Calu3 (cell line): ENCODE results near the gene WDR7. TPM values are rescaled to one million over a fixed set of nuclear protein-coding genes. Genes with fewer than 3 reads are reported as not detected.

Experiments used
- BruUV-seq: library from RNA; stranded (reverse); fragments of 400-500 nt; replicated peaks from 2 replicates; lab custom pipeline; 2021; lab: Mats Ljungman, UMichigan
- CTCF ChIA-PET: fragments of 300-600 bp; sonication (Branson Sonifier 250); formaldehyde crosslinking; loops from one replicate; lab custom pipeline; 2022; ENCODE audit warnings: antibody characterized with exemption; lab: Charles Lee
- DNase-seq: peaks from one replicate; pipeline ENCODE4 v3.0.0; 2022
- H3K27ac Mint-ChIP-seq: one replicate; pipeline ENCODE4 v1.8.0; 2022; ENCODE audit warnings: mixed read lengths; ENCODE audit not compliant: unreplicated experiment
- H3K27me3 Mint-ChIP-seq: one replicate; pipeline ENCODE4 v1.8.0; 2022; ENCODE audit warnings: mixed read lengths; ENCODE audit not compliant: unreplicated experiment
- H3K36me3 Mint-ChIP-seq: one replicate; pipeline ENCODE4 v1.8.0; 2022; ENCODE audit warnings: mild to moderate bottlenecking, moderate library complexity, mixed read lengths; ENCODE audit not compliant: insufficient read depth, unreplicated experiment
- H3K4me1 Mint-ChIP-seq: one replicate; pipeline ENCODE4 v1.8.0; 2022; ENCODE audit warnings: mild to moderate bottlenecking, low read depth, mixed read lengths; ENCODE audit not compliant: unreplicated experiment
- H3K4me3 Mint-ChIP-seq: one replicate; pipeline ENCODE4 v1.8.0; 2022; ENCODE audit warnings: mild to moderate bottlenecking, low read depth, moderate library complexity, mixed read lengths; ENCODE audit not compliant: unreplicated experiment
- H3K9me3 Mint-ChIP-seq: one replicate; pipeline ENCODE4 v1.8.0; 2022; ENCODE audit warnings: low read depth, mixed read lengths; ENCODE audit not compliant: unreplicated experiment
- CTCF ChIP-seq: fragments of 200-600 bp; IDR thresholded peaks from one replicate; pipeline ENCODE4 v1.8.0; 2022; ENCODE audit warnings: antibody characterized with exemption; ENCODE audit not compliant: unreplicated experiment
- intact Hi-C: fragments of 100-400 bp; cut with micrococcal nuclease; formaldehyde crosslinking; loops from one replicate; pipeline ENCODE4 v1.10.0; 2022; ENCODE audit not compliant: unreplicated experiment
- total RNA-seq: library from RNA; stranded (reverse); gene quantifications from 2 replicates; pipeline ENCODE4 v1.2.3, GENCODE V29; 2022

The WDR7 gene
- total RNA-seq, 1 experiment from 2014 or later = 16.2 TPM

GRCh38 chr18:57008001-57008686 lies 357.0 kb downstream of the WDR7 start:
- no peak overlapping the region for H3K4me3 Mint-ChIP-seq
- peaks cover 39% of the 10 kb centered on the region for H3K4me1 Mint-ChIP-seq
- intact Hi-C loops = loop anchor here (10.0 kb wide), 1 partner anchor 143 kb away; no protein-coding TSS in a partner anchor
- no peaks in the 10 kb centered on the region for H3K36me3 Mint-ChIP-seq
- no peak for TF ChIP-seq CTCF
- no peaks in the 10 kb centered on the region for H3K9me3 Mint-ChIP-seq
- CTCF ChIA-PET = interaction anchor here (0.6 kb wide), 1 partner anchor 21 kb away, joined by 4 read pairs; no protein-coding TSS in a partner anchor
- peak overlapping the region; percentile 21 for H3K27ac Mint-ChIP-seq
- DNase-seq = no peak
- H3K27me3 Mint-ChIP-seq = no peaks in the 10 kb centered on the region
- no TSS peak for BruUV-seq

GRCh38 chr18:57009844-57010243 lies 358.7 kb downstream of the WDR7 start:
- no peaks in the 10 kb centered on the region for H3K27me3 Mint-ChIP-seq
- intact Hi-C loops = loop anchor here (10.0 kb wide), 1 partner anchor 145 kb away; no protein-coding TSS in a partner anchor
- CTCF ChIA-PET = no interaction called here
- H3K9me3 Mint-ChIP-seq = no peaks in the 10 kb centered on the region
- TF ChIP-seq CTCF = no peak
- H3K4me1 Mint-ChIP-seq = peaks cover 26% of the 10 kb centered on the region
- H3K4me3 Mint-ChIP-seq = no peak overlapping the region
- no peak for DNase-seq
- H3K36me3 Mint-ChIP-seq = no peaks in the 10 kb centered on the region
- no peak overlapping the region for H3K27ac Mint-ChIP-seq
- no TSS peak for BruUV-seq

- BruUV-seq = no TSS peak
- no peaks in the 10 kb centered on the region for H3K36me3 Mint-ChIP-seq
- H3K4me3 Mint-ChIP-seq = no peak overlapping the region
- TF ChIP-seq CTCF = no peak
- no peak overlapping the region for H3K27ac Mint-ChIP-seq
- intact Hi-C loops = no loop called here
- H3K9me3 Mint-ChIP-seq = no peaks in the 10 kb centered on the region
- no peak for DNase-seq
- H3K4me1 Mint-ChIP-seq = peaks cover 10% of the 10 kb centered on the region
- no peaks in the 10 kb centered on the region for H3K27me3 Mint-ChIP-seq
- CTCF ChIA-PET = no interaction called here
Measured at GRCh38 chr18:57014772-57015413, 363.7 kb downstream of the WDR7 start.

GRCh38 chr18:57015451-57015850 lies 364.3 kb downstream of the WDR7 start:
- peaks cover 13% of the 10 kb centered on the region for H3K4me1 Mint-ChIP-seq
- no peak overlapping the region for H3K27ac Mint-ChIP-seq
- CTCF ChIA-PET = no interaction called here
- intact Hi-C loops = no loop called here
- no peaks in the 10 kb centered on the region for H3K36me3 Mint-ChIP-seq
- no peak overlapping the region for H3K4me3 Mint-ChIP-seq
- no peak for DNase-seq
- no peaks in the 10 kb centered on the region for H3K9me3 Mint-ChIP-seq
- BruUV-seq = no TSS peak
- TF ChIP-seq CTCF = no peak
- no peaks in the 10 kb centered on the region for H3K27me3 Mint-ChIP-seq
